Measurements from ENCODE around the gene DHRS1. TPM values are rescaled to one million over a fixed set of nuclear protein-coding genes. Genes with fewer than 3 reads are reported as not detected.

Gene DHRS1
- total and polyA plus RNA-seq, 2 of the 4 experiments (the other 2 are of a cell fraction), result 15.8 to 38.6 TPM

GRCh38 chr14:24270537-24271133 lies 28.9 kb downstream of the DHRS1 start (continued):
- TF ChIP-seq CEBPB (IDR thresholded peaks at IDR 0.05; ENCODE audit: low read depth, low read length), result no peak

- Histone ChIP-seq H4K5ac (ENCODE audit: low read depth, low read length) (no peak overlapping the region), H3K27ac (ENCODE audit: insufficient read depth, low read length) (no peak overlapping the region), H2AFZ (replicated peaks; ENCODE audit: low read length, poor library complexity) (no peak overlapping the region), H3K9me1 (ENCODE audit: insufficient read depth, low read length) (peaks cover 5% of the 10 kb centered on the region; the same call in 1 of the 2 replicates), H3K18ac (ENCODE audit: low read depth, low read length) (no peak overlapping the region), H2AK9ac (replicated peaks; ENCODE audit: low read depth, low read length, poor library complexity) (no peak overlapping the region), H3K9me3 (ENCODE audit: control insufficient read depth, insufficient read depth, low read length) (no peaks in the 10 kb centered on the region), H3K4me1 (ENCODE audit: control insufficient read depth, insufficient read depth, low read length) (peaks cover 5% of the 10 kb centered on the region; the same call in 1 of the 2 replicates), H2BK20ac (ENCODE audit: low read depth, low read length) (no peak overlapping the region), H3K4ac (ENCODE audit: low read depth, low read length) (no peak overlapping the region), H3K4me2 (ENCODE audit: low read depth, low read length) (no peak overlapping the region), H3K4me3 (ENCODE audit: insufficient read depth, low read depth, low read length) (no peak overlapping the region), H3K79me1 (ENCODE audit: low read depth in 1 of 2, low read length in 2 of 2) (peaks cover 9 to 27% of the 10 kb centered on the region in 2 experiments), H4K8ac (ENCODE audit: low read depth in 2 of 2, low read length in 2 of 2) (no peak overlapping the region), H3K9ac (ENCODE audit: low read depth, low read length) (no peak overlapping the region), H3K56ac (ENCODE audit: extremely low read depth, insufficient read depth, low read length) (no peak overlapping the region), H2BK120ac (ENCODE audit: low read depth, low read length) (no peak overlapping the region), H2BK15ac (ENCODE audit: low read depth, low read length) (no peak overlapping the region), H4K20me1 (ENCODE audit: insufficient read depth, low read length) (no peaks in the 10 kb centered on the region), H2AK5ac (ENCODE audit: low read depth, low read length) (no peak overlapping the region), H3K27me3 (ENCODE audit: control insufficient read depth, insufficient read depth, low read length) (no peaks in the 10 kb centered on the region), H4K91ac (ENCODE audit: insufficient read depth, low read depth, low read length) (no peak overlapping the region), H2BK5ac (ENCODE audit: low read depth, low read length, poor library complexity, severe bottlenecking) (no peak overlapping the region), H3K23ac (ENCODE audit: low read depth, low read length) (no peak overlapping the region), H3K14ac (replicated peaks; ENCODE audit: low read depth, low read length) (no peak overlapping the region), H3K36me3 (ENCODE audit: control insufficient read depth, insufficient read depth, low read length) (peaks cover 29% of the 10 kb centered on the region)
- CTCF ChIA-PET, result interaction anchor here (0.8 to 2.0 kb wide), 3 partner anchors 8 to 28 kb away, joined by 3 to 11 read pairs (median 4); partner anchors contain the start of gene TINF2
- DNase-seq (no peak), ATAC-seq (ENCODE audit: low read depth) (no peak)
- dilution Hi-C loops (cut with HindIII; ENCODE audit: low sequenced_read_pairs, unreplicated experiment), result no loop called here
- no TSS peak for BruUV-seq (replicated peaks)
- in situ Hi-C loops (cut with MboI; ENCODE audit: low sequenced_read_pairs), result no loop called here
- POLR2A ChIA-PET (ENCODE audit: unreplicated experiment), result no interaction called here
- 100% methylated on average over 5 of the region's 14 CpGs; no CpG with 5 or more reads in 1 of the 2 experiments for WGBS, 2 experiments (ENCODE audit: extremely low coverage in 2 of 2, insufficient read length in 1 of 2)
- intact Hi-C loops (cut with micrococcal nuclease), result loop anchor here (2.0 kb wide), 2 partner anchors 13 to 27 kb away; partner anchors contain the start of gene TINF2
- no peak for TF ChIP-seq POLR2A (IDR thresholded peaks at IDR 0.05; ENCODE audit: low read depth, low read length)
- no peak for TF ChIP-seq MAZ (IDR thresholded peaks at IDR 0.05; ENCODE audit: borderline replicate concordance, low read depth, low read length)
- TF ChIP-seq FOS (IDR thresholded peaks at IDR 0.05; ENCODE audit: low read depth, low read length), result no peak
- TF ChIP-seq CEBPB (IDR thresholded peaks at IDR 0.05; ENCODE audit: low read depth, low read length), result no peak
- TF ChIP-seq CHD1 (IDR thresholded peaks at IDR 0.05; ENCODE audit: low read depth, low read length), result no peak
- no peak for TF ChIP-seq BHLHE40 (IDR thresholded peaks at IDR 0.05; ENCODE audit: low read depth, low read length)
- TF ChIP-seq SMC3 (IDR thresholded peaks at IDR 0.05; ENCODE audit: low read depth, low read length), result no peak
- TF ChIP-seq NFE2L2 (IDR thresholded peaks at IDR 0.05; ENCODE audit: low read depth, low read length), result no peak
- TF ChIP-seq MAFK (IDR thresholded peaks at IDR 0.05; ENCODE audit: low read depth, low read length), result no peak
- TF ChIP-seq MXI1 (IDR thresholded peaks at IDR 0.05; ENCODE audit: borderline replicate concordance, low read depth, low read length), result no peak
- TF ChIP-seq USF2 (IDR thresholded peaks at IDR 0.05; ENCODE audit: low read depth, low read length), result no peak
- no peak for TF ChIP-seq RAD21 (IDR thresholded peaks at IDR 0.05; ENCODE audit: low read length)
- TF ChIP-seq CTCF (conservative IDR thresholded peaks at IDR 0.05; ENCODE audit: low read depth, low read length), result no peak
These were observed 29.6 kb downstream of the DHRS1 start for GRCh38 chr14:24269910-24270536.
